Hepatocyte (in vitro differentiated cells): Measurements from ENCODE around the gene MTHFR. TPM values are rescaled to one million over a fixed set of nuclear protein-coding genes. Genes with fewer than 3 reads are reported as not detected.

Experiments used
- DNase-seq: peaks from one replicate; pipeline ENCODE4 v3.0.0-alpha.2; 2016; ENCODE audit warnings: low spot score
- H2AFZ ChIP-seq: fragments of 200-600 bp; sonication (generic); 2 replicates; pipeline ENCODE4 v1.6.0; 2016; ENCODE audit warnings: antibody characterized with exemption, mild to moderate bottlenecking
- H3K27ac ChIP-seq: fragments of 200-600 bp; sonication (generic); 2 replicates; pipeline ENCODE4 v1.5.1; 2016; ENCODE audit warnings: mild to moderate bottlenecking
- H3K27me3 ChIP-seq: fragments of 200-600 bp; sonication (generic); 2 replicates; pipeline ENCODE4 v1.6.1; 2016
- H3K36me3 ChIP-seq: fragments of 200-600 bp; sonication (generic); replicated peaks from 2 replicates; pipeline ENCODE4 v1.5.1; 2016; ENCODE audit warnings: low read depth; ENCODE audit not compliant: insufficient read depth
- H3K4me1 ChIP-seq: fragments of 200-600 bp; sonication (generic); 2 replicates; pipeline ENCODE4 v1.5.1; 2016; ENCODE audit warnings: mild to moderate bottlenecking, moderate library complexity; ENCODE audit not compliant: insufficient read depth
- H3K4me2 ChIP-seq: fragments of 200-600 bp; sonication (generic); 2 replicates; pipeline ENCODE4 v1.6.0; 2016
- H3K4me3 ChIP-seq: fragments of 200-600 bp; sonication (generic); 2 replicates; pipeline ENCODE4 v1.5.1; 2016; ENCODE audit warnings: mild to moderate bottlenecking
- H3K79me2 ChIP-seq: fragments of 200-600 bp; sonication (generic); 2 replicates; pipeline ENCODE4 v1.6.0; 2017; ENCODE audit warnings: mild to moderate bottlenecking
- H3K9me2 ChIP-seq: fragments of 200-600 bp; sonication (generic); replicated peaks from 2 replicates; pipeline ENCODE4 v1.6.0; 2017; ENCODE audit warnings: mild to moderate bottlenecking; ENCODE audit not compliant: insufficient read depth
- H3K9me3 ChIP-seq: fragments of 200-600 bp; sonication (generic); 2 replicates; pipeline ENCODE4 v1.5.1; 2016; ENCODE audit warnings: low read depth, mild to moderate bottlenecking
- H4K20me1 ChIP-seq: fragments of 200-600 bp; sonication (generic); 2 replicates; pipeline ENCODE4 v1.6.0; 2016; ENCODE audit warnings: mild to moderate bottlenecking; ENCODE audit not compliant: insufficient read depth, poor library complexity, severe bottlenecking
- EZH2 ChIP-seq: fragments of 200-600 bp; sonication (generic); IDR thresholded peaks from 2 replicates; pipeline ENCODE4 v1.6.1; 2016; ENCODE audit warnings: antibody characterized with exemption, mild to moderate bottlenecking, borderline replicate concordance
- EZH2phosphoT487 ChIP-seq: fragments of 200-600 bp; sonication (generic); IDR thresholded peaks from one replicate; pipeline ENCODE4 v1.6.1; 2018; ENCODE audit warnings: antibody characterized with exemption, mild to moderate bottlenecking, low read depth, moderate library complexity; ENCODE audit not compliant: unreplicated experiment, severe bottlenecking
- WGBS: methylation state at CpG from one replicate; pipeline ENCODE4 v1.1.6; 2016; ENCODE audit warnings: low lambda C conversion rate; ENCODE audit errors: missing lambda C conversion rate; 5-methylcytosine and 5-hydroxymethylcytosine counted together
- polyA plus RNA-seq: library from polyadenylated mRNA; unstranded; fragments of >200 nt; fragmentation: Nextera tagmentation; extraction: Ambion mirVana; gene quantifications from 2 replicates; pipeline ENCODE4 v1.2.1, GENCODE V29; 2016
- total RNA-seq: library from RNA; depleted of rRNA; stranded (reverse); fragments of >200 nt; gene quantifications from 2 replicates; pipeline ENCODE4 v1.2.3, GENCODE V29; 2014
- TF ChIP-seq, protein P1 (sequence below): fragments of 200-600 bp; sonication (generic); IDR thresholded peaks from 2 replicates; pipeline ENCODE4 v1.5.1; 2016; ENCODE audit warnings: antibody characterized with exemption, mild to moderate bottlenecking; ENCODE audit not compliant: poor library complexity

MTHFR gene
- total and polyA plus RNA-seq, 2 experiments from 2014 or later, result 17.6 to 31.0 TPM

DNA sequence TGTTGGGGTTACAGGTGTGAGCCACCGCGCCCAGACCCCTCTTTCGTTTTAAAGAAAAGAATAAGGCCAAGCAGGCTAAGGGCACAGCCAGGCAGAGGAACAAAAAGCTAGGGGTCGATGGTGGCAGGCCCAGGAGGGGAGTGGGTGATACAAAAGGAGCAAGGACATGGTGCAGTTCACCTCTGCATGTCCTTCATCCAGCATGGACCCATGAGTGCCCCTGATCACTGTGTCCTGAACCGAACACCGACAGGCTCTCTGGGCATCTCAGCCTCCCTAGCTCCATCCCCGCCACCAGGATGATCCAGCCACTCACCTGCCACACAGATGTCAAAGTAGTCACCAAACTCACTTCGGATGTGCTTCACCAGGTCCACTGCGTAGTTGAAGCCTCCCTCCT lies 5.9 kb downstream of the MTHFR start:
- Histone ChIP-seq H4K20me1 (no peaks in the 10 kb centered on the region), H3K79me2 (peaks cover 24% of the 10 kb centered on the region), H3K4me3 (no peak overlapping the region), H3K4me2 (no peak overlapping the region), H3K36me3 (no peaks in the 10 kb centered on the region), H3K27me3 (no peaks in the 10 kb centered on the region), H3K9me3 (no peaks in the 10 kb centered on the region), H2AFZ (no peak overlapping the region), H3K9me2 (no peaks in the 10 kb centered on the region), H3K27ac (no peak overlapping the region), H3K4me1 (peaks cover 17% of the 10 kb centered on the region)
- TF ChIP-seq, protein P1, sequence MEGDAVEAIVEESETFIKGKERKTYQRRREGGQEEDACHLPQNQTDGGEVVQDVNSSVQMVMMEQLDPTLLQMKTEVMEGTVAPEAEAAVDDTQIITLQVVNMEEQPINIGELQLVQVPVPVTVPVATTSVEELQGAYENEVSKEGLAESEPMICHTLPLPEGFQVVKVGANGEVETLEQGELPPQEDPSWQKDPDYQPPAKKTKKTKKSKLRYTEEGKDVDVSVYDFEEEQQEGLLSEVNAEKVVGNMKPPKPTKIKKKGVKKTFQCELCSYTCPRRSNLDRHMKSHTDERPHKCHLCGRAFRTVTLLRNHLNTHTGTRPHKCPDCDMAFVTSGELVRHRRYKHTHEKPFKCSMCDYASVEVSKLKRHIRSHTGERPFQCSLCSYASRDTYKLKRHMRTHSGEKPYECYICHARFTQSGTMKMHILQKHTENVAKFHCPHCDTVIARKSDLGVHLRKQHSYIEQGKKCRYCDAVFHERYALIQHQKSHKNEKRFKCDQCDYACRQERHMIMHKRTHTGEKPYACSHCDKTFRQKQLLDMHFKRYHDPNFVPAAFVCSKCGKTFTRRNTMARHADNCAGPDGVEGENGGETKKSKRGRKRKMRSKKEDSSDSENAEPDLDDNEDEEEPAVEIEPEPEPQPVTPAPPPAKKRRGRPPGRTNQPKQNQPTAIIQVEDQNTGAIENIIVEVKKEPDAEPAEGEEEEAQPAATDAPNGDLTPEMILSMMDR, result no peak
- TF ChIP-seq EZH2phosphoT487 (no peak), EZH2 (no peak)
- DNase-seq, result no peak
- WGBS, result 98% methylated on average over 9 of the region's 9 CpGs

DNA sequence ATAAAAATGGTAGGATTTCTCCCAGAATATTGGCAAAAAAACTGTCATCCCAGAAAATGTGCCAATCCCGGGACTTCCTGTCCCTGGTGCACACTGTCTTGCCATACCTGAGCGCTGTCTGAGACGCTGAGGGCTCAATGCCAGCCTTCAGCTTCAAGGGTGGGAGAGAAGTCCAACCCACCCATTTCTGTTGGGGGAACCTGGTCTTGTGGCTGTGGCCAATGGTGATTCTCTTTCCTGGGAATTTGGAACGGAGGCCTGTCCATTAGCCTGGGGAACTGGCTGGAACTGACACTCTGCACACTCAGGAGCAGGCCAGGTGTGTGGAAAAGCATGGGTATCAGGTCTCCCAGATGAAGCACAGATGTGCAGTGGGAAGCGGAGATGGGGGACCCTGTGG lies 6.7 kb downstream of the MTHFR start:
- H3K36me3 ChIP-seq, result no peaks in the 10 kb centered on the region
- TF ChIP-seq, protein P1, result no peak
- no peak for TF ChIP-seq EZH2
- no peak for TF ChIP-seq EZH2phosphoT487
- H3K27me3 ChIP-seq, result no peaks in the 10 kb centered on the region
- H2AFZ ChIP-seq, result no peak overlapping the region
- H3K27ac ChIP-seq, result no peak overlapping the region
- no peak overlapping the region for H3K4me3 ChIP-seq
- no peaks in the 10 kb centered on the region for H3K9me2 ChIP-seq
- H3K4me2 ChIP-seq, result no peak overlapping the region
- H4K20me1 ChIP-seq, result no peaks in the 10 kb centered on the region
- H3K9me3 ChIP-seq, result no peaks in the 10 kb centered on the region
- H3K79me2 ChIP-seq, result peaks cover 24% of the 10 kb centered on the region
- no peak for DNase-seq
- WGBS, result 98% methylated on average over 5 of the region's 5 CpGs
- H3K4me1 ChIP-seq, result peaks cover 11% of the 10 kb centered on the region

DNA sequence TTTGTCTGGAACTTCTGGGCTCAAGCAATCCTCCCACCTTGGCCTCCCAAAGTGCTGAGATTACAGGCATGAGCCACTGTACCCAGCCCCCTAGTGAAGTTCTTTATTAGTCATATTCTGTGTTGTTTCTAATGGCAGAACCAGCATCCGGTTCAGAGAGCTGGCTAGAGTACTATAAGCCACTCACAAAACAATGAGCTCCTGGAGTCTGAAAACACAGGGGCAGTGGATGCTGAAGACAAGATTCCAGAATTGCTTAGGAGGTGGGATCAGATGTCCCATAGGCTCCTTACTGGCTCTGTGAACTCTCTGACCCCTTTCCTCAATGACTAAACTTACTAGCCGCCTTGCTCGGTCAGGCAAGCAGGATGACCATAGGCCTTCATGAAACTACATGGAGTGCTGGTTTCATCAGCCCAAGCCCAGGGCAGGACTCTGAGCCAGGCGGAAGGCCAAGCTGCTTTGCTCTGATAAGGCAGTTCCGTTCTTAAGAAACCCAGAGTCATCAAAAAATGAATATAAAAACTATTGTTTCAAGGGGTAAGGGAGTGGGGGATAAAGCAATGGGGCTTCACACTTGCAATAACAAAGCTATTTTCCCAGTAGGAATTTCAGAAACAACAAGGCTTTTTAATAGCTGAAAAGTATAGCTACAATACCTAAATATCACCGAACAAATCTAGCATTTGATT lies 8.1 kb downstream of the MTHFR start:
- H3K4me1 ChIP-seq, result peaks cover 10% of the 10 kb centered on the region
- H2AFZ ChIP-seq, result no peak overlapping the region
- no peak overlapping the region for H3K4me2 ChIP-seq
- TF ChIP-seq, protein P1, result no peak
- no peak for TF ChIP-seq EZH2phosphoT487
- no peak for TF ChIP-seq EZH2
- H3K9me3 ChIP-seq, result no peaks in the 10 kb centered on the region
- no peaks in the 10 kb centered on the region for H3K36me3 ChIP-seq
- H4K20me1 ChIP-seq, result no peaks in the 10 kb centered on the region
- DNase-seq, result no peak
- H3K27ac ChIP-seq, result peak overlapping the region; percentile 24
- H3K9me2 ChIP-seq, result no peaks in the 10 kb centered on the region
- H3K4me3 ChIP-seq, result no peak overlapping the region
- no peaks in the 10 kb centered on the region for H3K27me3 ChIP-seq
- 92% methylated on average over 6 of the region's 6 CpGs for WGBS
- peaks cover 20% of the 10 kb centered on the region for H3K79me2 ChIP-seq
